ENCODE measurements around the gene CDH24.
A peak's percentile ranks its signal among the peaks of the same experiment; 100 is the strongest.

The CDH24 gene

DNA sequence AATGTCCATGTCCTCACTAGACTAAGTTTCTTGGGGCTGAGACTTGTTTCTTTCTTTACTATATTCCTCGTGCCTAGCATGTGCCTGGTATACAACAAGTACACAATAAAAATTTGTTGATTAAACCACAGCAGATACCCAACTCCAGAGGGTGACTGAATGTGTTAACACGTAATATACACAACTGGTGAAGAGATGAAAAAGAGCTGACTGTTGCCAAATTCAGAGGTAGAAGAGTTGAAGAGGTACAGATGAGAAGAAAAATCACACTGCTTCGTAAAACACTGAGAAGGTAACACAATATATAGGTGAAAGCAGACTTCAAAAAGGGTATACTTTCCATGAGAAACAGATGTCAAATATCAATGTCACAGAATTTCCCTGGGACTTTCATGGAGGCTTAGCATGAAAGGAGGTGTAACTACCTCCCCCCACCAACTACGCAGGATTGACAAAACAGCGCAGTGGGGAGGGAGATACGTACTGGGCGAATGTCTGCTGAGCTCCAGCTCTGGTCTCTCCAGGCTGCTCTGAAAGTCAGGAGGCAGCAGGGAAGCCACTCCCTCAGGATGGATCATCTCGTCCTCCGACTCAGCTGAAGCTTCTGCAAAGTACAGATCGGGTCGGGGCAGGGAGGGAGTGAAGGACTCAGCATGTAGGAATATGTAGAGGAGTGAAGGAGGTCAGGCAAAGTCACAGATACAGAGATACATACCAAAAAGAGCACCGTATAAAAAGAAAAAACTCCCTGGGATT is 32.4 kb upstream of the CDH24 start:
- peak overlapping the region; percentile 6; the same call in 1 of the 2 replicates for H3K4me3 ChIP-seq (ENCODE audit: low read depth, low read length)
- TF ChIP-seq, protein P1, sequence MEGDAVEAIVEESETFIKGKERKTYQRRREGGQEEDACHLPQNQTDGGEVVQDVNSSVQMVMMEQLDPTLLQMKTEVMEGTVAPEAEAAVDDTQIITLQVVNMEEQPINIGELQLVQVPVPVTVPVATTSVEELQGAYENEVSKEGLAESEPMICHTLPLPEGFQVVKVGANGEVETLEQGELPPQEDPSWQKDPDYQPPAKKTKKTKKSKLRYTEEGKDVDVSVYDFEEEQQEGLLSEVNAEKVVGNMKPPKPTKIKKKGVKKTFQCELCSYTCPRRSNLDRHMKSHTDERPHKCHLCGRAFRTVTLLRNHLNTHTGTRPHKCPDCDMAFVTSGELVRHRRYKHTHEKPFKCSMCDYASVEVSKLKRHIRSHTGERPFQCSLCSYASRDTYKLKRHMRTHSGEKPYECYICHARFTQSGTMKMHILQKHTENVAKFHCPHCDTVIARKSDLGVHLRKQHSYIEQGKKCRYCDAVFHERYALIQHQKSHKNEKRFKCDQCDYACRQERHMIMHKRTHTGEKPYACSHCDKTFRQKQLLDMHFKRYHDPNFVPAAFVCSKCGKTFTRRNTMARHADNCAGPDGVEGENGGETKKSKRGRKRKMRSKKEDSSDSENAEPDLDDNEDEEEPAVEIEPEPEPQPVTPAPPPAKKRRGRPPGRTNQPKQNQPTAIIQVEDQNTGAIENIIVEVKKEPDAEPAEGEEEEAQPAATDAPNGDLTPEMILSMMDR (IDR thresholded peaks at IDR 0.05; ENCODE audit: control insufficient read depth, extremely low read depth, insufficient read depth): no peak
- DNase-seq (ENCODE audit: low read depth): no peak

DNA sequence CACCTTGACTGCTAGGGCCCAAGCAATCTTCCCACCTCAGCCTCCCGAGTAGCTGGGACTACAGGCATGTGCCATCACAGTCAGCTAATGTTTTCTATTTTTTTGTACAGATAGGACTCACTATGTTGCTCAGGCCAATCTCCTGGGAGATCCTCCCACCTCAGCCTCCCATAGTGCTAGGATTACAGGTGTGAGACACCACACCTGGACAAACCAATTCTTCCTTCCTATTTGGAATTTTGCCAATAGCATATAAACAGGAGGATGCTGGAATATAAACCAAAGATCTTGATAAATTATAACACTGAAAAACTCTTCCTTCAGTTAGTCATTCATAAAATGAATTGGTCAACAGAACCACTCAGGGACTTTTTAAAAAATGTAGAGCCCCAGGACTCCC is 29.2 kb upstream of the CDH24 start:
- TF ChIP-seq, protein P1 (IDR thresholded peaks at IDR 0.05; ENCODE audit: control insufficient read depth, extremely low read depth, insufficient read depth): no peak
- no peak overlapping the region for H3K4me3 ChIP-seq (ENCODE audit: low read depth, low read length)
- no peak for DNase-seq (ENCODE audit: low read depth)

DNA sequence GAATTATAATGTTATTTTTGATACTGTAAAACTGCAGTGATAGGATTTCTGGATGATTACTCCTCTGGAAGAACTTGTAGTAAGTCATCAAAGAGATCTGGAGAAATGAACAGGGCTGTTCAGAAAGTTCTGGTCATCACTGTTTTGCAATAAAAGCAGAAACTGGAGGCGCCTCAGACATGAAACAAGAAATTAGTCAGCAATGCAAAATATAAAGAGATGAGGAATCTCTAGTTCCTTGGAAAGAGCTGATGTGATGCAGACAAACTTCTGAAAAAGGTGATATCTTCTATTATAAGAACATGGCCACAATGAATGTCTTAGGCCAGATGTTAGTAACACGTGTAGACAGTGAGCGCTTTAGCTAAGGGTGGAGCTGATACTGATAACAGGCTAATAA is 28.1 kb upstream of the CDH24 start:
- H3K4me3 ChIP-seq (ENCODE audit: low read depth, low read length): no peak overlapping the region
- TF ChIP-seq, protein P1 (IDR thresholded peaks at IDR 0.05; ENCODE audit: control insufficient read depth, extremely low read depth, insufficient read depth): no peak
- no peak for DNase-seq (ENCODE audit: low read depth)

DNA sequence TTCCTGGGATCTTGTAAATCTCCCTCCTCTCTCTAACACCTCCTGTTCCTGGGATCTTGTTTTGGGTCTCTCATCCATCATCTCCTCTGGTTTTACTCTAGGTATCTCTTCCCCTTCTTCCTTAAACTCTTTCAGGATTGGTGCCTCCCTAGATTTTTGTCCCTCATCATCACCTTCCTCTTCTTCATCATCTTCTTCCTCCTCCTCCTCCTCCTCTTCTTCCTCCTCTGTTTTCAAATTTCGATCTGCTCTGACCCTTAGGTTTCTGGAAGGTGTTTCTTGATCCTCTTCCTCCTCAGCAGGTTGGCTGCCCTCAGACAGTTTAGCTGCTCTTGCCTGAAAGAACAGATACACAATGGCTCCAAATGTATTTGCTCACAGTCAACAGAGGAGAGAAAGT is 23.2 kb upstream of the CDH24 start:
- DNase-seq (ENCODE audit: low read depth): no peak
- no peak overlapping the region for H3K4me3 ChIP-seq (ENCODE audit: low read depth, low read length)
- TF ChIP-seq, protein P1 (IDR thresholded peaks at IDR 0.05; ENCODE audit: control insufficient read depth, extremely low read depth, insufficient read depth): no peak

DNA sequence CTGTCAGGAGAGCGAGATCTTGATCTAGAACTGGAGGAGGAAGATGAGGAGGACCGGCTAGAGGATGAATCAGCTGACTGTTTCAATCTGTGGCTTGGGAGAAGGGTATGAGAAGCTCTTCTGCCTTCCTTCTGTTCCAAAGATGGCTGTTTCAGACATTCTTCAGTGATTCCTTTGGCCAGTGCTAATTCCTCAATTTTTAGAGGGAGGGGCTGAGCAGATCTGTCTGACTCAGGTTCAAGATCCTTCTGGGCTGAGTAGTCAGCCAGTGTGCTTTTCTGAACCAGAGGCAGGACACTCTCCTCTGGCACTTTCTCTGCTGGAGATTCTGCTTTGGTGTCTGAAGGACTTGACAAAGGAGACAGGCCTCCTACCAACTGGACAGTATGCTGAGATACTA is 22.4 kb upstream of the CDH24 start:
- DNase-seq (ENCODE audit: low read depth): no peak
- TF ChIP-seq, protein P1 (IDR thresholded peaks at IDR 0.05; ENCODE audit: control insufficient read depth, extremely low read depth, insufficient read depth): no peak
- H3K4me3 ChIP-seq (ENCODE audit: low read depth, low read length): no peak overlapping the region

DNA sequence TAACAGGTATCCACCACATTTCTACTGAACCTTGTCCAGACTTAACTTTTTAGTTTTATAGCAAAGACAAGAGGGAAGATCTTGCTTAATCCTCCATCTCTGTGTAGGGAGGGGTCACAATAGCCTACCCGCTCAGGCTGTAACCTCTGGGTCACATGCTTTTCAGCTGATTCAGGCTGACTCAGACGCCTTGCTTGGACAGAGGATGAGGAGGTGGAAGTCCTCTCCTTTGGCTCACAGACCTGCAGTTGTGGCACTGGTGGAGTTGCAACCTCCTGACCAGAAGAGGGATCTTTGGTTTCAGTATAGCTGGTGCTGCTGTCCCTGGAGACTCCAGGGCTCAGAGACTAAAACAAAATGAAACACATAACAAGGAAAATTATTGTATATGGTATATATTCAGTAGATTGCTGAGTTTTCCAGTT is 21.4 kb upstream of the CDH24 start:
- TF ChIP-seq, protein P1 (IDR thresholded peaks at IDR 0.05; ENCODE audit: control insufficient read depth, extremely low read depth, insufficient read depth): no peak
- DNase-seq (ENCODE audit: low read depth): no peak

DNA sequence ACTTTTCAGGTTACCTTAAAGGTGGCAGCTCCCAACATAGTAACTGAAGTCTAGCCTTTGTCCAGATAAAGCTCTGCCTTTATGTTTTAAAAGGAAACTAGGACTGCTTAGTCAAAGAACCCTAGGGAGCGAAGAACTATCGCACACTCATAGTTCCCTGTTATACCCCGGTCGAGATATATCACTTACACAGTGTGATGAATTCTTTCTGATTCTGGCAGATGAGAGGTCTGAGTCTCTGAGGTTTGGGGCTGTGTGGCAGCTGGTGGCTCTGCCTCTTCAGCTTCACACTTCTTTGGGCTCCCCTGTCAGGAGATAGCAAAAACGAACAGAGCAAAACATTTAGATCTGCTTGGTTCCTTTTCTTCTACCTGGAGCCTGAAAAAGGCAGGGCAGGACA is 20.6 kb upstream of the CDH24 start:
- TF ChIP-seq, protein P1 (IDR thresholded peaks at IDR 0.05; ENCODE audit: control insufficient read depth, extremely low read depth, insufficient read depth): no peak
- no peak for DNase-seq (ENCODE audit: low read depth)
- no peak overlapping the region for H3K4me3 ChIP-seq (ENCODE audit: low read depth, low read length)

More for the DNA sequence above, 21.4 kb upstream of the CDH24 start:
- no peak overlapping the region for H3K4me3 ChIP-seq (ENCODE audit: low read depth, low read length)

All from LNCaP clone FGC (cell line).